SK-N-SH (cell line): ENCODE measurements around the gene DENR.
"Not testable (repeated sequence)": the region's sequence is repeated elsewhere in the genome, so short reads cannot be mapped to it uniquely, and the experiment has no call there.

ENCODE experiments used
- EZH2phosphoT487 ChIP-seq: fragments of 200-600 bp; sonication (generic); IDR thresholded peaks from 2 replicates; pipeline ENCODE4 v1.6.1; 2017; ENCODE audit warnings: low read depth, mixed run types, mild to moderate bottlenecking, antibody characterized with exemption, moderate library complexity, borderline replicate concordance
- GABPA ChIP-seq: IDR thresholded peaks from 2 replicates; pipeline ENCODE4 v1.4.0; 2012; ENCODE audit warnings: low read depth, mild to moderate bottlenecking

- not testable (repeated sequence) for TF ChIP-seq GABPA, EZH2phosphoT487
Observed at GRCh38 chr12:122710341-122710740, 42.3 kb upstream of the DENR start.
